ENCODE data around the gene AIFM2. TPM values are rescaled to one million over a fixed set of nuclear protein-coding genes. Genes with fewer than 3 reads are reported as not detected.

The AIFM2 gene
- total RNA-seq, 1 experiment from 2014 or later, result 31.1 TPM

DNA sequence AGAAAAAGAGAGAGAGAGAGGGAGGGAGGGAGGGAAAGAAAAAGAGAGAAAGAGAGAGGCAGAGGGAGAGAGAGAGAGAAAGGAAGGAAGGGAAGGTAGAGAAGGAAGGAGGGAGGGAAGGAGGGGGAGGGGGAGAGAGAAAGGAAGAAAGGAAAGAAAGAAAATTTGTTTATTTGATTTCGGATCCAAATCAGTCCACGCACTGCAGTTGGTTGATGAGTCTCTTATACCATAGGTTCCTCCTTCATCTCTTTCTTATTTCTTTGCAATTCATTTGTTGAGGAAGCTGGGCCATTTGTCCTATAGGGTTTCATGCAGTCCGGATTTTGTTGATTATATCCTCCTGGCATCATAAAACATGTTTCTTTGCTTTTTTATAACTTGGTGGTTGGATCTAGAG is 34.4 kb downstream of the AIFM2 start:
- DNase-seq, result no peak
- Mint-ChIP-seq H3K36me3 (ENCODE audit: insufficient read depth, unreplicated experiment) (no peaks in the 10 kb centered on the region), H3K4me3 (ENCODE audit: unreplicated experiment) (no peak overlapping the region), H3K27me3 (ENCODE audit: insufficient read depth, unreplicated experiment) (no peaks in the 10 kb centered on the region), H3K27ac (ENCODE audit: unreplicated experiment) (no peak overlapping the region), H3K4me1 (ENCODE audit: low read depth, unreplicated experiment) (peaks cover 11% of the 10 kb centered on the region), H3K9me3 (ENCODE audit: unreplicated experiment) (no peaks in the 10 kb centered on the region)
- Histone ChIP-seq H3K4me1 (peaks cover 13% of the 10 kb centered on the region), H3K36me3 (ENCODE audit: control insufficient read depth, insufficient read depth, low read length) (no peaks in the 10 kb centered on the region), H3K27me3 (replicated peaks; ENCODE audit: control insufficient read depth, insufficient read depth, low read length) (no peaks in the 10 kb centered on the region), H3K9me3 (no peaks in the 10 kb centered on the region), H3K4me3 (ENCODE audit: low read depth, low read length) (no peak overlapping the region)
- ChIA-PET POLR2A (no interaction called here), CTCF (interaction anchor here (3.0 to 4.3 kb wide), 2 partner anchors 14 to 48 kb away, joined by 15 to 16 read pairs; partner anchors contain the start of gene TYSND1)
- BruUV-seq (replicated peaks), result no TSS peak
- TF ChIP-seq, protein P1, sequence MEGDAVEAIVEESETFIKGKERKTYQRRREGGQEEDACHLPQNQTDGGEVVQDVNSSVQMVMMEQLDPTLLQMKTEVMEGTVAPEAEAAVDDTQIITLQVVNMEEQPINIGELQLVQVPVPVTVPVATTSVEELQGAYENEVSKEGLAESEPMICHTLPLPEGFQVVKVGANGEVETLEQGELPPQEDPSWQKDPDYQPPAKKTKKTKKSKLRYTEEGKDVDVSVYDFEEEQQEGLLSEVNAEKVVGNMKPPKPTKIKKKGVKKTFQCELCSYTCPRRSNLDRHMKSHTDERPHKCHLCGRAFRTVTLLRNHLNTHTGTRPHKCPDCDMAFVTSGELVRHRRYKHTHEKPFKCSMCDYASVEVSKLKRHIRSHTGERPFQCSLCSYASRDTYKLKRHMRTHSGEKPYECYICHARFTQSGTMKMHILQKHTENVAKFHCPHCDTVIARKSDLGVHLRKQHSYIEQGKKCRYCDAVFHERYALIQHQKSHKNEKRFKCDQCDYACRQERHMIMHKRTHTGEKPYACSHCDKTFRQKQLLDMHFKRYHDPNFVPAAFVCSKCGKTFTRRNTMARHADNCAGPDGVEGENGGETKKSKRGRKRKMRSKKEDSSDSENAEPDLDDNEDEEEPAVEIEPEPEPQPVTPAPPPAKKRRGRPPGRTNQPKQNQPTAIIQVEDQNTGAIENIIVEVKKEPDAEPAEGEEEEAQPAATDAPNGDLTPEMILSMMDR (IDR thresholded peaks at IDR 0.05; ENCODE audit: insufficient read depth in 1 of 2, low read depth in 1 of 2, low read length in 1 of 2, severe bottlenecking in 1 of 2, unreplicated experiment in 1 of 2), result no peak
- intact Hi-C loops (cut with micrococcal nuclease; ENCODE audit: unreplicated experiment), result no loop called here

DNA sequence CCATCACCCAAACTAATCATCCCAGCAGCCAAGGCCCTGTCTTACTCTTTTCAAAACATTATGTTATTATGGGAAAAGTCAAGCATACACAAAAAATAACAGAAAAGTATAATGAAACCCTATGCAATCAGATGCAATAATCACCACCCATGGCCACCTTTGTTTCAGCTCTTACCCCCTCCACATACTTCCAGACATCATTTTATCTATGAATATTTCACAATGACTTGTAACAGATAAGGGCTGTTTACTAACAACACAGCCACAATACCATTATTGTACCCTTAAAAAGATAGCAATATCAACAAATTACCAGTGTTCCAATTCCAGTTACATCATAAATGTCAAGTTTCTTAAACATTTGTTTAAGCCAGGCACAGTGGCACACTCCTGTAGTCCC is 35.2 kb downstream of the AIFM2 start:
- ChIA-PET POLR2A (interaction anchor here (1.4 kb wide), 1 partner anchor 49 kb away, joined by 5 read pairs; the partner anchor contains the start of gene TYSND1), CTCF (interaction anchor here (3.0 to 4.3 kb wide), 2 partner anchors 13 to 49 kb away, joined by 15 to 16 read pairs; partner anchors contain the start of gene TYSND1)
- no peak for DNase-seq
- TF ChIP-seq, protein P1 (IDR thresholded peaks at IDR 0.05; ENCODE audit: insufficient read depth in 1 of 2, low read depth in 1 of 2, low read length in 1 of 2, severe bottlenecking in 1 of 2, unreplicated experiment in 1 of 2), result no peak
- H3K4me3 ChIP-seq (ENCODE audit: low read depth, low read length), result no peak overlapping the region
- BruUV-seq (replicated peaks), result no TSS peak
- no peaks in the 10 kb centered on the region for H3K36me3 ChIP-seq (ENCODE audit: control insufficient read depth, insufficient read depth, low read length)
- peaks cover 20% of the 10 kb centered on the region for H3K4me1 ChIP-seq
- Mint-ChIP-seq H3K4me1 (ENCODE audit: low read depth, unreplicated experiment) (peaks cover 18% of the 10 kb centered on the region), H3K27ac (ENCODE audit: unreplicated experiment) (no peak overlapping the region), H3K36me3 (ENCODE audit: insufficient read depth, unreplicated experiment) (no peaks in the 10 kb centered on the region), H3K9me3 (ENCODE audit: unreplicated experiment) (no peaks in the 10 kb centered on the region), H3K27me3 (ENCODE audit: insufficient read depth, unreplicated experiment) (no peaks in the 10 kb centered on the region), H3K4me3 (ENCODE audit: unreplicated experiment) (no peak overlapping the region)
- H3K9me3 ChIP-seq, result no peaks in the 10 kb centered on the region
- intact Hi-C loops (cut with micrococcal nuclease; ENCODE audit: unreplicated experiment), result no loop called here
- H3K27me3 ChIP-seq (replicated peaks; ENCODE audit: control insufficient read depth, insufficient read depth, low read length), result no peaks in the 10 kb centered on the region

DNA sequence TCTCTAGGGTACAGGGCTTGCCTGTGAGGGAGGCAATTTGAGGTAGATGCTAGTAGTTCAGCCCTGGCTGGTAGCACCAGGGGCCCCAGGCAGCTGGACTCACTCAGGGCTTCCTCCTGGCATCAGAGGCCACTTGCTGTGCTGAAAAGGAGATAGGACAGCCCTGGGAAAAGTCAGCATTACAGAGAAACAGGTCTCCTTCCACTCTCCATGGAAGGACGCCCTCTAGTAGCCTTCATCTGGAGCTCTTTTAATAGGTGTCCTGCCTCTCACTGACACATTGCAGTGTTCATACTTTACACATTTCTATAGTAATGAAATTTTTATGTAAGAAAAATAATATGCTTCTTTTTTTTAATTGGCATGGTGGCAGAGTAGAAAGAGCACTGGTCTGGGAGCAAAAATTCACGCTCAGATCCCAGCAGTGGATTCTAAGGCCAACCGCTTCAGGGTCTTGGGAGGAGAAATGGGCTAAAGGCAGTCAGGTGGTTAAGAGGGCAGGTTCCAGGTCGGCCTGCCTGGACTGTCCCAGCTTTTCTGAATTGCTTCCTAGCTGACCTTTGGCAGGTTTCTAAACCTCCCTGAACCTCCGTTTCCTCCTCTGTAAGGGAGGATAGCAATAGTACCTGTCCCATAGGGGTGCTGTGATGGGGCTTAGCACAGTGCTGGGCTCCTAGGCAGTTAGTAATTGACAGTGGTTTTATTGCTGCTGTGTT is 35.8 kb downstream of the AIFM2 start:
- Mint-ChIP-seq H3K36me3 (ENCODE audit: insufficient read depth, unreplicated experiment) (no peaks in the 10 kb centered on the region), H3K4me1 (ENCODE audit: low read depth, unreplicated experiment) (peaks cover 24% of the 10 kb centered on the region), H3K9me3 (ENCODE audit: unreplicated experiment) (no peaks in the 10 kb centered on the region), H3K27ac (ENCODE audit: unreplicated experiment) (no peak overlapping the region), H3K27me3 (ENCODE audit: insufficient read depth, unreplicated experiment) (no peaks in the 10 kb centered on the region), H3K4me3 (ENCODE audit: unreplicated experiment) (no peak overlapping the region)
- BruUV-seq (replicated peaks), result no TSS peak
- ChIA-PET CTCF (interaction anchor here (0.5 to 4.3 kb wide), 4 partner anchors 8 to 618 kb away, joined by 3 to 16 read pairs (median 9); partner anchors contain the start of gene TYSND1), POLR2A (interaction anchor here (1.4 to 2.1 kb wide), 2 partner anchors 11 to 49 kb away, joined by 4 to 5 read pairs; partner anchors contain the start of gene TYSND1)
- TF ChIP-seq, protein P1 (IDR thresholded peaks at IDR 0.05; ENCODE audit: insufficient read depth in 1 of 2, low read depth in 1 of 2, low read length in 1 of 2, severe bottlenecking in 1 of 2, unreplicated experiment in 1 of 2), result no peak
- H3K36me3 ChIP-seq (ENCODE audit: control insufficient read depth, insufficient read depth, low read length), result no peaks in the 10 kb centered on the region
- no peaks in the 10 kb centered on the region for H3K27me3 ChIP-seq (replicated peaks; ENCODE audit: control insufficient read depth, insufficient read depth, low read length)
- no peaks in the 10 kb centered on the region for H3K9me3 ChIP-seq
- no peak for DNase-seq
- intact Hi-C loops (cut with micrococcal nuclease; ENCODE audit: unreplicated experiment), result no loop called here
- H3K4me1 ChIP-seq, result peaks cover 26% of the 10 kb centered on the region
- H3K4me3 ChIP-seq (ENCODE audit: low read depth, low read length), result no peak overlapping the region

All from Caco-2 (cell line).